ENCODE results near the gene PTPRT.

DNA sequence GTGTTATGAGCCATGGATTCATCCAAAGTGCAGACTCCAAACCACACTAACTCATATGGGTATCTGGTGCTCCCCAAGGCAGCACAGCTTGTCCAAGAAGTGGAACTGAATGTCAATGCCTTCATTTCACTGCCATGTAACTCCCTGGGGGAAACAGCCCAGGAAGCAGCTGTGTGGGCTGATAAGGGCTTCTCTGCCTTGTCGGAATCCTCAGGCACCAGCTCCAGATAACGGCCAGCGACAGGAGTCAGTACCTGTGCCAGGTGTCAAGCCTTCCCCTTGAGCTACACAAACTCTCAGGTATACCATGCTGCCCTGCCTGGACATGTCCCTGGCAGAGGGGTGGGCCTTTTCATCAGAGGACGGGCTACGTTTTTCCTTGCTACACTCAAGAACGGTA is 819.6 kb downstream of the PTPRT start:
- TF ChIP-seq, protein P1, sequence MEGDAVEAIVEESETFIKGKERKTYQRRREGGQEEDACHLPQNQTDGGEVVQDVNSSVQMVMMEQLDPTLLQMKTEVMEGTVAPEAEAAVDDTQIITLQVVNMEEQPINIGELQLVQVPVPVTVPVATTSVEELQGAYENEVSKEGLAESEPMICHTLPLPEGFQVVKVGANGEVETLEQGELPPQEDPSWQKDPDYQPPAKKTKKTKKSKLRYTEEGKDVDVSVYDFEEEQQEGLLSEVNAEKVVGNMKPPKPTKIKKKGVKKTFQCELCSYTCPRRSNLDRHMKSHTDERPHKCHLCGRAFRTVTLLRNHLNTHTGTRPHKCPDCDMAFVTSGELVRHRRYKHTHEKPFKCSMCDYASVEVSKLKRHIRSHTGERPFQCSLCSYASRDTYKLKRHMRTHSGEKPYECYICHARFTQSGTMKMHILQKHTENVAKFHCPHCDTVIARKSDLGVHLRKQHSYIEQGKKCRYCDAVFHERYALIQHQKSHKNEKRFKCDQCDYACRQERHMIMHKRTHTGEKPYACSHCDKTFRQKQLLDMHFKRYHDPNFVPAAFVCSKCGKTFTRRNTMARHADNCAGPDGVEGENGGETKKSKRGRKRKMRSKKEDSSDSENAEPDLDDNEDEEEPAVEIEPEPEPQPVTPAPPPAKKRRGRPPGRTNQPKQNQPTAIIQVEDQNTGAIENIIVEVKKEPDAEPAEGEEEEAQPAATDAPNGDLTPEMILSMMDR (IDR thresholded peaks at IDR 0.05), result no peak
- no peak for TF ChIP-seq POLR2A (IDR thresholded peaks at IDR 0.05)

Measured in transverse colon (tissue), 3 donors.